Measurements from ENCODE around the gene MPPED1.

Gene MPPED1

DNA sequence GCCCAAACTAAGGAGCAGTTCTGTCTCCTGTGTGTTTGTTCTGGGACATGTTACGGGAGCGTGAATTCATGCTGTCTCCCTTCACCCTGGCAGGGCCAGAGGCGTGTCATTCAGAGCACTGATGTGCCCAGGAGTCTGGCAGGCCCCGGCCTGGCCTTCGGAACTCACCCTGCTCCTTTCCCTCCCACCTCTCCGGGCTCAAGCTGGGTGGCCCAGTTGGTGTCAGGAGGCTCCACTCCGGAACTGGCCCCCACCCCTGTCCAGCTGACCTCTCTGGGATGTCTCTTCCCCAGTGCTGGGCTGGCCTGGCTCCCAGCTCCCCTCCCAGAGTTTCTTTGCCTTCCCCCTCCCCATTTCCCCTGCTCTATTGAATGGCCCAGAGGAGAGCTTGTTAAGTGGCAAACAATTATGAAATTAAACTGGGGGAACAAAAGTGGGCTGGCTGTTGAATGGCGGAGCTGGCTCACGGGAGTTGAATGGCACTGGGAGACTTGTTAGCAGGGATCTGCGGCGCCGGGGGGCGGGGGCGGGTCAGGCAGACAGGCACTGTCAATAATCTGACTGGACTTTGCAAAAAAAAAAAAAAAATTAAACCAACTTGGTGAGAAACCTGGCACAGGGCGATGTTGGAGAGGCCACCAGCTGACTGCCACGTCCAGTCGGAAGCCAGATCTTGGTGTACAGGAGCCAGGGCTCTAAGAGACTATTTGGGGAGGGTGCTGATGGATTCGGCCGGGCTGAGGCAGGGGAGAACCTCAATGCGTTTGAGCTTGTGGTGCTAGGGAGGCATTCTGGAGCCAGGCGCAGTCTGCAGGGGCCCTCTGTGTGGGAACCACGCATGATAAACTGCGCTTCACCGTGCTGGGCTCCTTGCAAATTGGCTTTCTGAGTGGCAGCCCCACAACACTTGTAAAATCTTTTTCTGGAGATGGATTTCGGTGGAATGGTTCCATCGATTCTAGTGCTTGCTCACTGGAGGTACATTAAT is 1.3 kb downstream of the MPPED1 start:
- DNase-seq: no peak

DNA sequence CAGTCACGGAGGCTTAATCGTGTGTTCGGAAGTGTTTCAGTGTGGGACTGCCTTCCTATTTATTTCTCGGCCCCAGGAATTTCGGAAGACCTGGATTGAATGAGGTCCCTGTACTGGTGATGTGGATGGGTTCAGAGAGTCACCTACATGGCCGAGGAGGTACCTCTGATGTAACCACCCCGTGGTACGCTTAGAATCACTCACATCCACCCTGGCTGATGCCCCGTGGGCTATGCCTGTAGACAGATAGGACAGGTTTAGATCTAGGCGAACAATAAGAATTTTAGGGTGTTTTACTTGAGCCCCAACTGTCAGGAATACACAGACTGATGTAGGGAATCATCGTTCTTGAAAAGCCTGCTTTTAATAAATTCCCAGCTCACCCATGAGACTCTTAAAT is 2.0 kb downstream of the MPPED1 start:
- no peak for DNase-seq

DNA sequence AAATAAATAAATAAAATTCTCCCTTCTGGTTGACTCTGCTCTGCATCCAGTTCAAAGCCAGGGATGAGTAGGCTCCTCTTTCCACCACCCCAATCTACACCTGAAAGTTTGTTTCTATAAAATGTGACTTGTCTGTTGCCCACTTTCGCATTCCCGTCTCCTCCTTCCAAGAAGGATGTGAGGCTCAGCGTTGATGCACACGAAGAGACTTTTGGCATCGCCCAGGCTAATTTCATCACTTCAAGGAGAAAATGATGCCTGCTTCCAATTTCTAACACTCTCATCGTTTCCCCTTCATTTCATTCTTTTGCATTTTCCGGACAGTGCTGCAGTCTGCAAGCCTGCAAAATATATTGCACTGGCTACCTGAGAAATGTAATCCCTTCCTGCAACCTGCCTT is 3.9 kb downstream of the MPPED1 start:
- no peak for DNase-seq

DNA sequence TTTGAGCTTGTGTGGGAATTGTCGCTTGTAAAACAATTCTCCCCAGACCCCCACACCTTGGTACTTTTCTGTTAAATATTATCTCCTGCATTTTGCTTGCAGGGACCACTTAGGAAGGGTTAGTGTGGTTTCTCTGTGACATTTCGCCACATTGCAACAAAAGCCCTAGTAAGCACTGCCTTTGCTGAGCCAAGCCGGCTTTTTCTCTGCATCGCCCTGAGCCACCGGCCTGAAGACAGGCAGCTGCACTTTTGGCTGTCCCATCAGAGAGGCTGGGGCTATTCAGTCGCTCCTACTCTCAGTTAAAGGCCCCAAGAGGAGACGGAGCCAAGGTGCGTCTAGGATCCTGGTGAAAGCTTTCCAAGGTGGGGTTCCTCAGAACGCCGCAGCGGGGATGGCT is 5.7 kb downstream of the MPPED1 start:
- no peak for DNase-seq

DNA sequence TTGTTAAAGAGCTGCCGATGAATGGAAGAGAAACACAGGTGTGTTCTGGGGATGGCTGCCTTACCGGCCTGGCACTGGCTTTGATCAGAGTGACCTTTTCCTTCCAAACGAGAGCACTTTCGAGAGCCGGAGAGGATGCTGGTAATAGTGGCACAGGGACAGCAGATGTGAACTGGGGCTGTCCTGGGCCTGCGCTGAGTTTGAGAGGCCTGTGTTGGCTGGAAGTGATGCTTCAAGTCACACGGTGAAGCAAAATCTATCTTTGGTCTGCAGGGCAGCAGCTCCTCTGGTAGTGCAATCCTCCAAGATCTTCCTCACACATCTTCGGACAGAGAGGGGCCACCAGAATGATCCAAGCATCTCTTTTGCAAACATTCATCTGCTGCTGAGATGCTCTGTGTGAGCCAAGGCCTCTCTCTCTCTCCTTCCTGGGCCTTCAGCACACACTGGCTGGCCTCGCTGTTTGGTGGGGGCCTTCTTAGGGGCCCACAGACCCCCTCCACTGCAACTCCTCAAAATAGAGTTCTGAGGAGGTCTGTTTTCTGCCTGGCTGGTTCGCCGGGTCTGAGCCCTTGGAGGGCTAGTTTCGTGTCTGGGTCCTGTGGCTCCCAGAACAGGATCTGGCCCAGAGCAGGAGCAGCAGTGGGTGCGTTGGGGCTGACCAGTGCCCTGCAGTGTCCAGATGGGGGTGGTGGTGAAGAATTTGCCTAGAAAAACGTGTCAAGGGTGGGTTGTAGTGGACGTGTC is 6.4 kb downstream of the MPPED1 start:
- DNase-seq: no peak

DNA sequence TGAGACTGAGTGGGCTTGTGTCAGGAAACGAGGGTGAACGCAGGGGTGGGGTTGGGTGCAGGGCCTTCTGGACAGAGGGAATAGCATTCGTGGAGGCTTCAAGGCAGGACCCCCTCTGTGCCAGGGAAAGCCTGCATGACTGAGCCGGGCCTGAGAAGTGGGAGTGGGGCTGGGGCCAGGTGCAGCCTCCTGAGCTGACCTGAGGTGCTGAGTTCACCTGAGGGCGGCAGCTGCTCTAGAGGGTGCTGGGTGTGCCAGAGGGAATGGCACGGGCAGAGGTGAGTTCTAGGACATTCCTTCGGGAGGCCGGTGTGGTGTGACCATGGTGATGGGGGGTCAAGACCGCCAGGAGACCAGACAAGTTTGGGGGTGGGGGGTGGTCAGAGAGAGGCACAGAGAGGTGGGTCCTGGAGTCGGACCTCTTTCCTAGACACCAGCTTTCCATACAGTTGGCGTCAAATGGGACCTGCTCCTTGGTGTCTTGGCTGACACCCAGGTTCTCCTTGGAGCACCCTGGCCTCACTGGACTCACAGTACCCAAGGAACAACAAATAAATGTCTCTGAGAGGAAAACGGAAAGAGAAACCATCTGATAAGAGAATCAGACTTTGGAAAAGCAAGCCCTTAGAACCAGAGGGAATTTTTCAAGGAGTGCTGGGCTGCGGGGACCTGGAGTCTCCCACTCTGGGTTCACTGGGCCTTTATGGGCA is 7.7 kb downstream of the MPPED1 start:
- no peak for DNase-seq

DNA sequence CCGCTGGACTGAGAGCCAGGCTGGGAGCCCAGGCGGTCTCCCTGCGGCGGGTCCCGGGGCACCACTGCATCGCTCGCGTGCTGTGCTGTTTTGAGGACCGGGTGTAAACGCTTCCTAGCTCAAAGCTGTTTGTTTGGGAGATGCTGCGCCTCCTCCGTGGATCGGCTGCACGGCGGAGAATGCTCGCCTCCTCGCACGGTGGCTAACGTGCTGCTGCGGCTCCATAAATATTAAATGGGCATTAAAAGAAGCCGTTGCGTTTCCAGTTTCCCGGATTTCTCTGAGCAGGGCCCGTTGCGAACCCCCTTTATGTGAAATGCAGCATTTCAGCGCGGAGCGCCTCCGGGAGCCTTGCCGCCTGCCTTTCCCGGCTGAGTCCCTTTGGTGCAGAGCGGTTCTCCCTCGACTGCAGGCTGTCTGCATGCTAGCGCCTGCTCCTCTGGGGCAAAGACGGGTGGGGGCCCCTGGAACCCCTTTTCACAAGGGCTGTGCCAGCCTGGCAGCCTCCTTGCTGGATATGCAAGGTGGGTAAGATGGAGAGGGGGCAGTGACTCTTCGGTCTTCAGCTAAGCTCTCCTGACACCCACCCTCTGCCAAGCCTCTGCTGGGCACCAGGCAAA is 9.3 kb downstream of the MPPED1 start:
- DNase-seq: no peak

DNA sequence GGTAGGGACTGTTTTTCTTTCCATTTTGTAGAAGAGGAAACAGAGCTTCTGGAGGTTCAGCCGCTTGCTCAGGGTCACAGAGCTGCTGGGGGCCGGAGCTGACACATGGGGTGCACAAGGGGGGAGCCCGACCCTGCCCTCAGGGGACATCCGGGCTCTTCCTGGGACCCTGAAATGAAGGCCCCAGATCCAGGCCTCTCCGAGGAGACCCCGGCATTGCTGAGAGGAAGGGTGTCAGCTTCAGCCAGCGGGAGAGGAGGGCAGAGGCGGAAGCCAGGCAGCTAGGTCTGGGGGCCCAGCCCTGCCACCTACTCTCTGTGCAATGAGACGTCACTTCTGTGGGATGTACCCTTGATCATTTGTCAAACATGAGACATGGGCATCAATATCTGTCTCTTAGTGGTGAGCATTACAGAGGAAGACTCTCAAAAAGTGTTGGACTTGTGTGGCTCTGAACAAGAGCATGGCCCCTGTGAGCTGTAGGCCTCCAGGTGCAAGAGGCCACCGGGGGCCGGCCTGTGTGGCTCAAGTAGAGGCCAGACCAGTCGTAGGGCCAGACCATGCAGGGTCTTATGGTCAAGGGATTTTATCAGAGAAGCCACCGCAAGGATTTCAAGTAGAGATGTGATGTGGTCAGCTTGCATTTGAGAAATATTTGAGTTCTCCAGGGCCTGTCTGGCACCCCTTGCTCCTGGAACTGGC is 10.3 kb downstream of the MPPED1 start:
- no peak for DNase-seq

DNA sequence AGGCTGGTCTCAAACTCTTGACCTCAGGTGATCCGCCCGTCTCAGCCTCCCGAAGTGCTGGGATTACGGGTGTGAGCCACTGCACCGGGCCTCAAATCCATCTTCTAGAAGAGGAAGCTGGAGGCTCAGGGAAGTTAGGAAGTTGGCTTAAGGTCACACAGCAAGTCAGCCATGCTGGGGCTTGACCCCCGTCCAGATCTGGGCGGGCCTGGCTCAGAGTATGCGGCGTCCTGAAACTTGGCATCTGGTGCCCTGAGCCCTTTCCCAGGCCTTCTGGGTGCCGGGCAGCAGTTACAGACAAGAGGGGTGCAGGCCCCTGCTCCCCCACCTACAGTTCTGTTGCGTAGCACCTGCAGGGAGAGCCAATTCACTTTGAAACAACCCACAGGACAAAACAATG is 11.2 kb downstream of the MPPED1 start:
- DNase-seq: no peak

DNA sequence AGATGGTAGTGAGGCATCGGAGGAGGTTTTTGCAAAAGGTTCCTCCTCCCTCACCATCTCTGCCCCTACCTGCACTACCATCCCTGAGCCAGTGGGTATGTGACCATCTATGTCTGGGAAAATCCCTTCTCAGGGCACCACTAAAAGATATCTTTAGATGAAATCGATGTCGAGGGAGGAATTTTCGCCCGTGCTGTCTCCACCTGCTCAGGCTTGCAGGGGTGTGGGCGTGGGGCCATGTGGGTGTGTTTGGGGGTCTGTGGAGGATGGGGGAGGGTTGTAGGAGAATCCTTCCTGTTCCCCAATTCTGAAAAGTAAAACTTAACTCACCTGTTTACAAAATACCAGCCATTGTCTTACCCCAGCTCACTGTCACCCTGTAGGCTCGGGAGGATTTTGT is 12.4 kb downstream of the MPPED1 start:
- DNase-seq: no peak

DNA sequence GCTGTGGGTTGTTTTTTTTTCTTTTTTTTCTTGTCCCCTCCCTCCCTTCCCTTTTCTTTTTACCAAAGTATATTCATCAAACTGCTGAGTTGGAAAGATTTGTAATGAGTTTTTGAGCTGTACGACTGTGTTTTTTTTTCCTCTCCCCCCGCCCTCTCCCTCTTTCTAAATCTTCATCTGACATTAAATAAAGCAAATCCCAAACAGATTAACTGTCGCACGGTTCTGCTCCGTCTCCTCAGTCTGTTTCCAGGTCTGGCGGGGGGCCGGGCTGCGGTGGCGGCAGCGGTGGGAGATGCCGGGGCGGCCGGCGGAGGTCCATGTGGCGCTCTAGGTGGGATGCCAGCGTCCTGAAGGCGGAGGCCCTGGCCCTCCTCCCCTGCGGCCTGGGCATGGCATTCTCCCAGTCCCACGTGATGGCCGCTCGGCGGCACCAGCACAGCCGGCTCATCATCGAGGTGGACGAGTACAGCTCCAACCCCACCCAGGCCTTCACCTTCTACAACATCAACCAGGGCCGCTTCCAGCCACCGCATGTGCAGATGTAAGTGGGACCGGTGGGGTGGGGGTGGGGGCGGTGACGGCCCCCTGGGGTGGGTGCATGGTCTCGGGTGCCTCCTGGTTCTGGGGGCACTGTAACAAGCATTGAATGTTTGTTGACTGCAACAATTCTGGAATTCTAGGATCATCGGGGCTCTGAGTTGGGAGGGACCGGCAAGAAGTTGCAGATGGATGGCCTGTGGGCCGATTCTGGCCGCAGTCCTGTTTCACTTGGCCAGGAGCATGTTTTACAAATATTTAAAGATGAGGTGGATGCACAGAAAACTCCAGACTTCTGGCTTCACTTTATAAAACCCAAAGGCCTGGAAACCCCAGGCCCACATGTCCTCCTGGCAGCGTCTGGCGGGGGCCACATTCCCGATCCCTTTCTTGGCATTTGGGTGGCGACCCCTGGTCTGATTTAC is 13.1 kb downstream of the MPPED1 start:
- DNase-seq: no peak

DNA sequence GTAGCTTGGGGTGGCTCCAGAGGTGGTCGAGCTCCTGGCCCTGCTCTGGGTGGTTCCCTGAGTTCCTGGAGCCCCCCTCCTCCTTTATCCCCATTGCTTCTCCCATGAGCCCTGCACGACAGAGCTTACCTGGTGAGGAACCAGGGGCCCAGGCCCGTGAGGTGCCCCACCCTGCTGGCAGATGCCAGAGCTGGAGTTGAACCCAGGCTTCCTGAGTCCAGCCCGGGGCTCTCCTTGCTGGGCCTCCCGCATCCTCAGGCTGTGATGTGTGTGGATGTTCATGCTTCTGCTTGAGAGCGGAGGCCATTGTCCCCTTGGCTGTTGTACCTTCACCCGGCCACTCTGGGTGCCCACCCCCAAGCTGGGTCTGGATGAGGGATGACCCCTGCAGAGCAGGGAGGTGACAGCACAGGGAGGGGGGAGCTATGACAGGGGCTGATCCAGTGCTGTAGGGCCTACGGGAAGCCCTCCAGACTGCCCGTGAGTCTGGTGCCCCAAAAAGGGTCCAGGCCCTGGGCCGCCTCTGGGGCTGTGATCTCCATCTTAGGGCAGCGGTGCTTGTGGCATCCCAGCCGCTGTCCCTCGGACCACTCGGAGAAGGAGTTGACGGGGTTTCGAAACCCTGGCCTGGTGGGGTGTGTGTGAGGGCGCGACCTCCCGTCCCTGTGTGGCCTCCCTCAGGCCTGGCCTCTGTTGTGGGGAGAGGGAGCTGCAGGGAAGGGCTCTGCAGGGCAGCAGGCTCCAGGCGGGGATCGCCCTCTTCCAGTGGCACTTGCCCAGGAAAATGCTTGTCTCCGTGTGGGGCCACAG is 14.4 kb downstream of the MPPED1 start:
- no peak for DNase-seq

DNA sequence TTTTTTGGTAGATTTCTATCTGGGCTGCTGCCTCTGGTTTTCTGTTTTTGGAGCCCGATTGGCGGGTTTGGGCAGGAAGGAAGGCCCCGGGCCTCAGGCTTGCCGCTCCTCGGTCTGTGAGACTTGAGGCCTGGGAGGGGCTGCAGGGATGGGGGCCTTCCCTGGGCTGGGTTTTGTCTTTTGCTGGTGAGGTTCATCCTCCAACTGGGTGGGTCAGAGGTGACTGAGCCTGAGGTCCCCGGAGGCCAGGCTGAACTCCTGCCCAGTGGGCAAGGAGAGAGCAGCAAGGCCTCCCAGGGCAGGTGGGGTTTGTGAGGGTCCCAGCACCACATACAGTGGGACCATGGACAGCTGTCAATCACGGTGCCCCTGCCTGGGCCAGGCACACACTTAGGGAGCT is 15.0 kb downstream of the MPPED1 start:
- DNase-seq: no peak

DNA sequence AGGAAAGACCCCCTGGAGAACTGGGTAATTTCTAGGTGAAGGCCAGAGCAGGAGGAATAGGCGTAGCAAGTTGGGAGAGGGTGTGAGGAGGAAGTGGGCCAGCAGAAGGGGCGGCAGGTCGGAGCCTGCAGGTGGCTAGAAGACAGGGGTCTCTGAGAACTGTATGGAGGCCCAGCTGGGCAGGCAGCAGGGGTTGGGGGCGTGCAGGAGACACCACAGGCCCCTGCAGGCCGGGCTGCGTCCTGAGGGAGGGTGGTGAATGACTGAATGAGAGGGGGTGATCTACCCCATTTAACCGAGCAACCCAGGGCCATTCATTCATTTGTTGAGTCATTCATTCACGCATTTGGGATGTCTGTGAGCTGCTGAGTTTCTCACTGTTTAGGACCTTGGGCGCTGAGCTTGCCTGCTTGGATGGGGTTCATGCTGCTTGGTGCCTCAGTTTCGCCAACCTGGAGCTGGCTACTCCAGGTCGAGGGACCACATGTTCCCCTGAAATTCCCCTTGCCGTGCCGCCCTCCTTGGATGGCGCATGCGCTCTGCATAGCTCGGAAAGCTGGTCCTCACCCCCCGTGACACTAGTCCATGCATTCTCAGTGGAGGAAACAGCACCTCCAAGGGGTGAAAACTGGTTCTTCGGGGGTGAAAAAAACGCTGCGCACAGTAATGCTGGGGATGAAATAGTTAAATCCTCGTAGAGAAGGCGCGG is 15.6 kb downstream of the MPPED1 start:
- DNase-seq: no peak

DNA sequence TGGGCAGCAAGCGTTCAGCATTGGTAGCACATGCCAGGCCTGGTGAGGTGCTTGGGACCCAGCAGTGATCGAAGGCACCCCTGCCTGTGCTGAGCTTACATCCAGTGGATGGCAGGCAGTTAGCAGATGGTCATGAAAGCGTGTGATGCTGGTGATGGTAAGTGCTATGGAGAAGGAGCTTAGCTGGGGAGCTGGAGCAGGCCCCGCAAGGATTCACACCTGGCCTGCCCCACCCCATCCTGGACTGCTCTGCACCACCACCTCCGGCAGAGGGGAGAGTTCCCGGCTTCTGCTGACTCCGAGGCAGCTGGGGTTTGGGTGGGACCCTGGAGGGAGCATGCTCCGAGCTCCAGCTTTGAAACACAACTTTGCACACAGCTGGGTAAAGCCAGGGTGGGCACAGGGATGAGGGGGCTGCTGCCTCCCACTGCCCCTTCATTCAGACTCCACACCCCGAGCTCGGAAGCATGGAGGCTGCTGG is 16.2 kb downstream of the MPPED1 start:
- DNase-seq: no peak

DNA sequence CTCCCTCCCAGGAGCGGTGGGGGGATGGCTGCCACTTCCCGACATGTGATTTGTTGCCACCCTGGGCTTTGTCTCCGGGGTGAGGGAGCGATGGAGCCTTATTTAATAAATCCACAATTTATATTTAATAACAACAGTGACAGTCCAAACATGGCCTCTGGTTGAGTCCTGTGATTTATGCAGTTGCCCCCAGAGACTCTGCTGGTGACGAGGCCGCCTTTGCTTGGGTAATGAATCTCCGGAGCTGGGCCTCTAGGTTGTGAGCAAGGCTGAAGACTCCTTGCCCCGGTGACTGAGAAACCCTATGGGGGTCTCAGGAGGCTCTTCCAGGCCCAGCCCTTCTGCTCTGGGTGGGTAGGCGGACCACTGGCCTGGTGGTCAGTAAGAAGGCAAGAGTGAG is 16.7 kb downstream of the MPPED1 start:
- no peak for DNase-seq

DNA sequence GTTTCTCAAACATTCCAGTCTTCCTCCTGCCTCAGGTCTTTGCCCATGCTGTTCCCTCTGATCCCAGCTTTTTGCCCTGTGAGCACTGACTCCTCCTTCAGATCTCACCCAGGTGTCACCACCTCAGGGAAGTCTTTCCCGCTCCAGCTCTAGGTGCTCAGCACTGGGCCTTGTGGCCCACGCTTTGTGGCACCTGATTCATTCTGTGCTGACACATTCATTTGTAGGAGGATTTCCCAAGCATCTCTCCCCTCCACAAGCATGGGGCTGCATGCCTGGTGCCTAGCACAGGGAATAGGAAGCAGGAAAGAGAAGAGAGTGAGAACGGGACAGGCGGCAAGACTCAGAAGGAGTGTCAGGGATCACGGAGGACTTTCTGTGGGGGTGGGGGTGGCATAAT is 17.6 kb downstream of the MPPED1 start:
- no peak for DNase-seq

DNA sequence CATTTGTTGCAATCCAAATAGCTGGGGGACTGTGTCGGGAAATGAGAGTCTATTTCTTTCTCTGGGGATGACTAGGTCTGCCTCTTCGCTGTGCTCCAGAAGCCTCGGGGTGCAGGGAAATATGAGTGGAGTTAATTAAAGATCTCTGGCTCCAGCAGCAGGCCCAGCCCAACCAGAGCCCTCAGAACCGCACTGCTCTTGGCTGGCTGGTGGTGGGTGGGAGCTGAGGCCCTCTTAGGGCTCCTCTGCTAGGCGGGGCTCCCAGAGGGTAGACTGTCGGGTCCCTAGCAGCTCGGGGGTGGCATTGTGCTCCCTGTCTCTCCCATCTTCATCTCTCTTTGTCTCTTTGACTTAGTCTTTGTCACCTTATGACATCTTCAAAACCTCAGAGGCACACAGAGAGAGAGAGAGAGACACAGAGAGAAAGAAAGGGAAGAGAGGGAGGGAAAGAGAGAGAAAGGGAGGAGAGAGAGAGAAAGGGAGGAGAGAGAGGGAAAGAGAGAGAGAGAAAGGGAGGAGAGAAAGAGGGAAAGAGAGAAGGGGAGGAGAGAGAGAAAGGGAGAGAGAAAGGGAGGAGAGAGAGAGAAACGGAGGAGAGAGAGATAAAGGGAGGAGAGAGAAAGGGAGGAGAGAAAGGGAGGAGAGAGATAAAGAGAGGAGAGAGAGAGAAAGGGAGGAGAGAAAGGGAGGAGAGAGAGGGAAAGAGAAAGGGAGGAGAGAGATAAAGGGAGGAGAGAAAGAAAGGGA is 20.2 kb downstream of the MPPED1 start:
- no peak for DNase-seq
